Neural crest cell (in vitro differentiated cells): Measurements from ENCODE around the gene EBLN1. TPM values are rescaled to one million over a fixed set of nuclear protein-coding genes. Genes with fewer than 3 reads are reported as not detected.
A peak's percentile ranks its signal among the peaks of the same experiment; 100 is the strongest.

Source experiments
- DNase-seq: peaks from one replicate; pipeline ENCODE4 v3.0.0; 2021; ENCODE audit warnings: low read depth, mixed read lengths, low spot score
- H3K27ac Mint-ChIP-seq: one replicate; pipeline ENCODE4 v1.8.0; 2021; ENCODE audit warnings: mild to moderate bottlenecking, mixed read lengths; ENCODE audit not compliant: unreplicated experiment
- H3K27me3 Mint-ChIP-seq: 2 replicates; pipeline ENCODE4 v1.8.0; 2021; ENCODE audit warnings: low read depth, mild to moderate bottlenecking, mixed read lengths
- H3K36me3 Mint-ChIP-seq: 2 replicates; pipeline ENCODE4 v1.8.0; 2021; ENCODE audit warnings: low read depth, mild to moderate bottlenecking, mixed read lengths
- H3K4me1 Mint-ChIP-seq: 2 replicates; pipeline ENCODE4 v1.8.0; 2021; ENCODE audit warnings: mixed read lengths
- H3K4me3 Mint-ChIP-seq: one replicate; pipeline ENCODE4 v1.8.0; 2021; ENCODE audit warnings: mild to moderate bottlenecking, mixed read lengths
- H3K9me3 Mint-ChIP-seq: 2 replicates; pipeline ENCODE4 v1.8.0; 2021; ENCODE audit warnings: mixed read lengths
- CTCF ChIP-seq: fragments of 200-600 bp; sonication (generic); conservative IDR thresholded peaks from 2 replicates; pipeline ENCODE4 v1.5.0; 2021; ENCODE audit warnings: antibody characterized with exemption, mild to moderate bottlenecking
- total RNA-seq: library from RNA; stranded (reverse); gene quantifications from 2 replicates; pipeline ENCODE4 v1.2.1, GENCODE V29; 2021

EBLN1 gene
- total RNA-seq, 1 donor from 2014 or later, result not detected

- Mint-ChIP-seq H3K27ac (no peak overlapping the region), H3K4me1 (peaks cover 12% of the 10 kb centered on the region), H3K27me3 (peaks cover 80% of the 10 kb centered on the region), H3K4me3 (peak overlapping the region; percentile 88), H3K36me3 (no peaks in the 10 kb centered on the region), H3K9me3 (no peaks in the 10 kb centered on the region)
- peak; percentile 8 for DNase-seq
- no peak for TF ChIP-seq CTCF
Measured at GRCh38 chr10:22253580-22253882, 35.7 kb upstream of the EBLN1 start.

DNA sequence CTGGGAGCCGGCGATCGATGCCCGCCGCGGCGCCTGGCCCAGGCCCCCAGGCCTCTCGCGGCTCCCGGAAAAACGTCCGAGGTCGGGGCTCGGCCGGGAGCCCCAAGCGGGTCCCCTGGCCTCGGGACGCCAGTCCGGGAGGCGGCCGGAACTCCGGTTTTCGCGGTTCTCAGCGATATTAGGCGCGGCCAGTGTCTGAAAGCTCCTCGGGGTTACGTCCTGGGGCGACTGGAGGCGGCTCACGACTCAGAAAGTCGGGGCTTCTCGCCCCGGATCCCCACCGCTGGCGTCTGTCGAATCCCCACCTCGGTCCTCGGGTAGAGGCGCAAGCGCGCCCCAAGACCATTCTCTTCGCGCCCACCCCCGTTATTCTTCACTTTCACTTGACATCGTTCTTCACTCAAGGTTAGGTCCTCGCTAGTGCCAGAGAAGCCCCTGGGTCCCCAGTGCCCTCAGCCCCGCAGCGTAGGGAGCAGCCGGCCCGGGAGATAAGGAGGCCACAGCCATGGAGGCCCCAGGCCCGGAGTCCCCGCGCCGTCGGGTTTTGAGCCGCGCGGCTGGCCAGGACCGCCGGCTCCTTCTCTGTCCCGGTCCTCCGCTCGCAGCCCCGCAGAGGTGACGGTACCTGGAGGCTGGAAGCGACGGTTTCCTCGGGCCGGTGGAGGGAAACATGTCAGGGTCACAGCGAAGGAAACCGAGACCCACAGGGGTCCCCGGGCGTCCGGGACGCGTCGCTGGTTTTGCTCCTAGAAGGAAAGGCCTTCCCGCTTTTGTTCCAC, 35.2 kb upstream of the EBLN1 start:
- Mint-ChIP-seq H3K4me3 (peak overlapping the region; percentile 88), H3K27me3 (peaks cover 77% of the 10 kb centered on the region), H3K36me3 (no peaks in the 10 kb centered on the region), H3K27ac (peak overlapping the region; percentile 52), H3K9me3 (no peaks in the 10 kb centered on the region), H3K4me1 (peaks cover 12% of the 10 kb centered on the region)
- TF ChIP-seq CTCF, result no peak
- DNase-seq, result peak; percentile 17

- peak; percentile 16 for DNase-seq
- Mint-ChIP-seq H3K36me3 (no peaks in the 10 kb centered on the region), H3K4me3 (peak overlapping the region; percentile 92), H3K27me3 (peaks cover 75% of the 10 kb centered on the region), H3K4me1 (peaks cover 12% of the 10 kb centered on the region), H3K27ac (peak overlapping the region; percentile 98), H3K9me3 (no peaks in the 10 kb centered on the region)
- TF ChIP-seq CTCF, result no peak
Measured at GRCh38 chr10:22252224-22252800, 34.5 kb upstream of the EBLN1 start.

GRCh38 chr10:22251751-22252223, 34.0 kb upstream of the EBLN1 start:
- TF ChIP-seq CTCF, result no peak
- H3K27me3 Mint-ChIP-seq, result peaks cover 74% of the 10 kb centered on the region
- DNase-seq, result peak; percentile 22
- H3K27ac Mint-ChIP-seq, result peak overlapping the region; percentile 98
- H3K4me1 Mint-ChIP-seq, result peaks cover 12% of the 10 kb centered on the region
- no peaks in the 10 kb centered on the region for H3K36me3 Mint-ChIP-seq
- no peaks in the 10 kb centered on the region for H3K9me3 Mint-ChIP-seq
- peak overlapping the region; percentile 92 for H3K4me3 Mint-ChIP-seq

DNA sequence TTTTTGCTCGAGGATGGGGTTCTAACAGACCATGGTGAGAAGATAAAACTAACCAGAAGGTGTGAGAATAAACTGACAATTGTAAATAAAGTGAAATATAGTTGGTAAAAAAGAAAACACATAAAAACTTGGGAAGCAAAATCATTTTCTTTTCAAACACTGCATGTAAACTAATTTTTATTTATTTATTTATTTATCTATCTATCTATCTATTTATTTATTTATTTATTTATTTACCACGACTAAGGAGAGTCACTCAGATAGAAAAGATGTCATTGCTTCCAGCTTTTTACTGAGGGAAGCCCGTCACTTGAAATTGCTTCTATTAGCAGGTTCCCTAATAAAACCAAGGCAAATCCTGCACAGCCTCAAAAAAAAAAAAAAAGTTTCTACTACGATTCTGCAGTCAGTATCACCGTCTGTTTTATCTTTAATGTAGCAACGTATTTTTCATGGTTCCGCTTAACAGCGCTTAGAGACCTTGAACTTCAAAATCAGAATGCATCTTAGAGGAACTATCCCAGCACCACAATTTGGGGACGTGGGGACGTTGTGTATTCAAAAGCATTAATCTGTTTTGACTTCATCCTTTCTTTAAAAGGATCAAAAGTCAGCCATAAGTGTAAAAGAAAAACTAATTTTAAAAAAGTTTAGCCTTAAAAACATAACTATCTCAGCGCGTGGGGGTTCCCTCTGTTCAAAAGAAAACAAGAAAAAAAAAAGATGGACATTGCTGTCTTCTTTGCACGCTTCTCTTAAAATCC, 33.3 kb upstream of the EBLN1 start:
- Mint-ChIP-seq H3K36me3 (no peaks in the 10 kb centered on the region), H3K27me3 (peaks cover 68% of the 10 kb centered on the region), H3K4me3 (peak overlapping the region; percentile 92), H3K27ac (no peak overlapping the region), H3K4me1 (peaks cover 12% of the 10 kb centered on the region), H3K9me3 (no peaks in the 10 kb centered on the region)
- no peak for TF ChIP-seq CTCF
- no peak for DNase-seq
